Measurements from ENCODE around the gene CARD16.
"Not testable (repeated sequence)": the region's sequence is repeated elsewhere in the genome, so short reads cannot be mapped to it uniquely, and the experiment has no call there.

CARD16 gene

GRCh38 chr11:105046898-105047579 lies 1.9 kb upstream of the CARD16 start:
- no peak for DNase-seq

DNA sequence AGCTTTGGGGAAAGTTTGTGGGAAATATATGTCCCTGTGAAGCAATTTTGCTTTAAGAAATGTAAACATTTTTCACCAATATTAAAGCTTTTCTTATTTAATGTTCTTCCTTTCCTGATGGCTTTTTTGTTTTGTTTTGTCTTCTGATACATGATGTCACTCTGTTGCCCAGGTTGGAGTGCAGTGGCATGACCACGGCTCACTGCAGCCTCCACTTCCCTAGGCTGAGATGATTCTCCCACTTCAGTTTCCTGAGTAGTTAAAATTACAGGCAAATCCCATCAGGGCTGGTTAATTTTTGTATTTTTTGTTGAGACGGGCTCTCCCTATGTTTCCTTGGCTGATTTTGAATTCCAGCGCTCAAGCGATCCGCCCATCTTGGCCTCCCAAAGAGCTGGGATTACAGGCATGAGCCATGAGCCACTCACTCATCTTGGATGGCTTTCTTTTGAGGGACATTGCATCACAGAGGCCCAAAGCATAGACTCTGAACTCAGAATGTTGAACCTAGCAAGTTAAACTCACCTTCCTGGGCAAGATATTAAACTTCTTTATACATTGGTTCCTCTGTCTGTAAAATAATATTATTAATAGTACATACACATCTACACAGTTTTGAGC lies 651 bp upstream of the CARD16 start:
- DNase-seq, result no peak

GRCh38 chr11:105042178-105042577 lies 3.0 kb downstream of the CARD16 start:
- no peak for DNase-seq

DNA sequence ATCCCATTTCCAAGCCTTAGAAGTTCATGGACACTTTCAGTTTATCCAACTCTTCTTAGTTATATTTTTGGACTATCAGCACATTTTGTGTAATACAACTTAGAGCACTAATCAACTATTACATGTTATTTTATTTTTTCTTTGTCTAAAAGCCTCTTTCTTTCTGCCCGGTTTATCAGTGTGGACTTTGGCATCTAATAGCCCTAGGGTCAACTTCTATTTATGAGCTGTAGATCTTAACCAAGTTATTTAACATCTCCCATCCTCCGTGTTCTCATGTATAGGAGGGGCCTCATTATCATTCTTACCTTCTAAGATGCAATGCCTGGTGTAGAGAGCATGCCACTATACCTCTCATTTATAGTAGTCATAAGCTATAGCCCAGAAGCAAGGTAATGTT lies 4.4 kb downstream of the CARD16 start:
- no peak for DNase-seq

- no peak for DNase-seq
Observed at GRCh38 chr11:105034813-105035620, 10.1 kb downstream of the CARD16 start, which contains the start of gene CASP1. CASP1 (minus strand) TSS chr11:105035144; CDS start chr11:105035113, 31 bp downstream.

DNA sequence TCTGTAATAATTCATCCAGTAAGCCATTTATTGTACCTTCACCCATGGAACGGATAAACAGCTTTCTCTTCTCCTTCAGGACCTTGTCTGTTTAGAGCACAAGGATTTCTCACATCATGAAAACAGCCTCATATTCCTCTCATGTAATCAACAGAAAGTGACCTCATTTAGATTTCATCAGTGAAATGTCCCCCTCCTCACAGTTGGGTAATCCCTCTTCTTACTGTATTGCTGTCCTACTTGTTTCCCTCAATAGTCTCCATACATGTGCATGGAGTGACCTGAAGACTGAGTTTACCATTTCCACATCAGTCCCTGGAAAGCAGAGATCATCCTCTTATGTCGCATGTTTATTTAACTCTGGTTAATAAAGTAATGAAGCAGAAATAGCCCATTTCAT lies 10.7 kb downstream of the CARD16 start:
- DNase-seq, result not testable (repeated sequence)

GRCh38 chr11:105033781-105034180 lies 11.4 kb downstream of the CARD16 start:
- DNase-seq, result no peak

DNA sequence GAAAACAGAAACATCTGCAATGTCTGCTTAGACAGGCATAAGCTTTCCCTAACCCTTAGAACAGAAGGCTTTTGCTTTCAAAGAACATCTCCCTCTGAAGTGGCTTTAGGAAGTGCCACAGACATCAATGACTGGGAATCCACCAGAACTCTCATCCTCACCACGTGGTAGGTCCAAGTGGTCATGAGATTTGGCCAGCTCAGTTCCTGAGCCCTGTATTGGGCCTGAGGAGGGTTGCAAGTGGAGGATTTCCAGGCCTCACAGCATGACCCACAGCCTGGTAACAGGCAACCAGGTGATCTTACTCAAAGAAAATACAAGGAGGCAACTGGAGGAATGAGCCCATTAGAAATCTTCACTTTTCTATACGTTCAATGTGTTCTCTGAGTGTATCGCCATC lies 11.8 kb downstream of the CARD16 start:
- no peak for DNase-seq

GRCh38 chr11:105032495-105032894 lies 12.6 kb downstream of the CARD16 start:
- DNase-seq, result no peak

GRCh38 chr11:105027678-105028077 lies 17.5 kb downstream of the CARD16 start:
- DNase-seq, result no peak

- DNase-seq, result no peak
Observed at GRCh38 chr11:105024394-105024793, 20.7 kb downstream of the CARD16 start.

GRCh38 chr11:105023003-105023402 lies 22.1 kb downstream of the CARD16 start, which contains the start of gene CASP5:
CASP5 (minus strand) TSS chr11:105023168; CDS start chr11:105023136, 32 bp downstream.
- DNase-seq, result no peak

DNA sequence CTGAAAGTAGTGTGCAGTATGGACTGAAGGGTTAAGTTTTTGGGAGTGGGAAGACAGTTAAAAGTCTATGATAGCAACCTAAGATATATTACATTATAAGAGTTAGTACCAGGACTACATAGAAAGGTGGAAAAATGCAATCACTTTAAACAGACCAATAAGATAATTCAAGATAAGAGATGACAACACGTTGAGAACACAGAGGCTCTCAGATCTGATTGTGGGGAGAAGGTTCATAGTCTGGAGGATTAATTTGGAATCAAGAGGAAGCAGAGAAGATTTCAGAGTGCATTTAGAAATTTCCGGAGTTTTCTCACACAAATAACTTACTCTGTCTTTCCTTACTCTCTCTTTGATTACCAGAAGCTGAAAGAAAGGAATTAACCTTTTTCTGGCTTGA lies 22.6 kb downstream of the CARD16 start:
- DNase-seq, result no peak

DNA sequence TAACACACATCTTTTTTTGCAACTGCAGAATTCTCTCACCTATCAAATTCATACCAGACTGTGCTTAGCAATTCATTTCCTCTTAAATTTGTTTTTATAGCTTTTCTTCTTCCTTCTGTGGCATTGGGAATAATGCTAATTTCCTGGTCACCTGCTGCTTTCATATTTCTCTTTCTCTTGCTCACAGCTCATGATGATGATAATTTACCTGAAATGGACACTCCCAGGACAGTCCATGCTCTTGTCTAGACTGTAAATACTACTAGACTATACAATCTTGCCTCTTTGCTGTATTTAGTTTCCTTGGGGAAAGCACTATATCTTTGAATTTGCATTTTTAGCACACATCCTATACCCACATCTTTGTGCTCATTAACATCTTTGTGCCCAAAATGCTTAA lies 37.7 kb downstream of the CARD16 start:
- no peak for DNase-seq

DNA sequence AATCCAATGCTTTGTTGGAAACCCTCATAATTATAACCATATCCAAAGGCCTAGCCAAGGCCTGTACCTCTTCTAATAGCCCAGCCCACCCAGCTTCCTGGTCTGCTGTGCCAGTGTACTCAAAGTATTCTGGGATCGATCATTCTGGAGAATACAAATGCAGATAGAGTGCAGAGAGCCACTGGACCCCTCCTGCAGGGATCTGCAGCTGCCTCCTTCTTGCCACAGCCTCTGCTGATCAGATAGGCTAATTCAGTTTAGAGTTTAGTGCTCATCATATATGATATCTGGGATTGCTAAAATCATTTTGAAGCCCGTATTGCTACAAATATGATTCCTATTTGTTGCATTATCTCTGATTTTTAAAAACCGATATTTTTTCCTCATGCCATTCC lies 39.7 kb downstream of the CARD16 start:
- no peak for DNase-seq

- no peak for DNase-seq
Observed at GRCh38 chr11:105004021-105004420, 41.1 kb downstream of the CARD16 start.

- DNase-seq, result no peak
Observed at GRCh38 chr11:105003151-105003550, 42.0 kb downstream of the CARD16 start.

DNA sequence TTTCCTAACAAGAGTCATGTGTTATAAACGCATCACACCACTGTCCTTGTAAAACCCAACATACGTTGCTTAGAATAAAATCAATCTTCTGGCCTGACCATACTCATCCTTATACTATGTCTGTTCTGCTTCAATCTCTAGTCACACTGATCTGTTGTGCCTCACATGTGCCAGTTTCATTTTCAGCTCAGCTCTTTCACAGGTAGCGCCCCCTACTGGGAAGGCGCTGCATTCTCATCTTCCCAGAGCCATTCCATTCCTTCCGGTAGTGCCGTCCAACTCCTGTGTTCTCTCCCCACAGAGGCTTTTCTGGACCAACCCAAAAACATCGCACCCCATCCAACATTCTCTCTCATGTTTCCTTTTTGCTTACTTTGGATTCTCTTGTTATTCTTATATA lies 44.3 kb downstream of the CARD16 start:
- DNase-seq, result no peak

GRCh38 chr11:105000167-105000566 lies 45.0 kb downstream of the CARD16 start:
- no peak for DNase-seq

DNA sequence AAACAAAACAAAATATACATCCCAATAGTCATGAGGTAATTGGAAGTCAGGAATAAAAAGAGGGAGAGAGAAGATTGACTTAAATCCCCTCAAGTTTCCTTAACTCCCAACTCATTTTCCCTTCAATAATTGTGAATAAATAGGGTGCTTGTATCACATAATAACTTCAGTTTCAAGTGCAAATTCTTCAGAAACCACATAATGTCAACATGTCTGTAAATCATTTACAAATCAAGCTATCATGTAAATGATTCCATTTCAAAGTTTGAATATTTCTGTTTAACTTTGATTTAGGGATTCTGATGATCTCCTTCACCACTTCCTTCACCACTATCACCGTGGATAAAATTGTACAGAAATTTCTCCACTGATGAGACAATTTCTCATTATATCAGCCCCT lies 45.4 kb downstream of the CARD16 start:
- no peak for DNase-seq

DNA sequence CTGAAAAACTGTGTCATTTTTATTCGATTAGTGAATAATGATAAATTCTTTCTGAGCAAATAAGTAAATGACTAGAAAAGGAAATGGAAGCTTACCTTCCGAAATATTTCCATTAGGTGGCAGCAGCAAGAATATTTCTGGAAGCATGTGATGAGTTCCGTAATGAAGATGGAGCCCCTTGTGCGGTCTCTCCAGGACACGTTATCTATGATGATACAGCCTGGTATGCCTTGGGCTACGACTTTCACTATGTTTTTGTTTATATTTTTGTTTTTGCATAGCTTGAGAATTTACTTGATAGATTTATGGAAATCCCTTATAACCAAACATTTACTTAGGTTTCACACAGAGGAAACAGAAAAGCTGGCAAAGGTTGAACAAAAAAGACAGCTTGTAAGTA lies 47.8 kb downstream of the CARD16 start:
- no peak for DNase-seq

GRCh38 chr11:104995001-104995408 lies 50.1 kb downstream of the CARD16 start:
- no peak for DNase-seq

GRCh38 chr11:104992781-104993180 lies 52.4 kb downstream of the CARD16 start:
- DNase-seq, result no peak

GRCh38 chr11:104991994-104992393 lies 53.1 kb downstream of the CARD16 start:
- DNase-seq, result no peak
